ENCODE data around the gene DTL. TPM values are rescaled to one million over a fixed set of nuclear protein-coding genes. Genes with fewer than 3 reads are reported as not detected.

Gene DTL
- polyA plus RNA-seq, 1 of the 3 experiments (the other 2 are of a cell fraction) = 9.3 TPM

GRCh38 chr1:212073490-212073889 lies 37.9 kb downstream of the DTL start:
- DNase-seq = no peak
- H3K79me2 ChIP-seq (ENCODE audit: insufficient read depth) = no peaks in the 10 kb centered on the region
- H3K36me3 ChIP-seq (replicated peaks in 1 of 2; ENCODE audit: control insufficient read depth in 1 of 2, insufficient read depth in 2 of 2, low read length in 1 of 2) = peaks cover 16 to 70% of the 10 kb centered on the region in 2 experiments
- no peaks in the 10 kb centered on the region for H3K9me3 ChIP-seq
- H3K9me2 ChIP-seq = no peaks in the 10 kb centered on the region
- H3K4me1 ChIP-seq (ENCODE audit: control insufficient read depth in 1 of 2, insufficient read depth in 2 of 2, low read depth in 1 of 2, low read length in 1 of 2) = no peaks in the 10 kb centered on the region; a peak in 1 of 4 replicates
- peaks cover 6% of the 10 kb centered on the region for H3F3A ChIP-seq (replicated peaks; ENCODE audit: insufficient read depth)
- POLR2A ChIA-PET = no interaction called here
- H4K20me1 ChIP-seq (ENCODE audit: insufficient read depth) = no peaks in the 10 kb centered on the region
- CTCF ChIA-PET = interaction anchor here (1.4 to 5.7 kb wide), 5 partner anchors 11 to 382 kb away, joined by 5 to 187 read pairs (median 42); partner anchors contain the start of genes DTL and INTS7
- H3K4me2 ChIP-seq = no peak overlapping the region
- no peaks in the 10 kb centered on the region for H3K27me3 ChIP-seq (ENCODE audit: insufficient read depth)
- TF ChIP-seq TAF1 (IDR thresholded peaks at IDR 0.05; ENCODE audit: borderline replicate concordance, low read depth, low read length) (no peak), CTCF (IDR thresholded peaks at IDR 0.05) (peak; percentile 24)
- H3K4me3 ChIP-seq (ENCODE audit: low read depth in 2 of 2, low read length in 1 of 2) = no peak overlapping the region
- H3K27ac ChIP-seq (ENCODE audit: low read depth in 2 of 2, low read length in 1 of 2) = no peak overlapping the region
- no peak overlapping the region for H2AFZ ChIP-seq (ENCODE audit: low read depth)
- H3K9ac ChIP-seq = no peak overlapping the region
- WGBS (ENCODE audit: low lambda C conversion rate) = 98% methylated on average over 1 of the region's 1 CpG

- H4K20me1 ChIP-seq (ENCODE audit: insufficient read depth) = no peaks in the 10 kb centered on the region
- TF ChIP-seq ELF1 (IDR thresholded peaks at IDR 0.05) (no peak), GABPA (IDR thresholded peaks at IDR 0.05; ENCODE audit: low read depth) (no peak), NFIC (IDR thresholded peaks at IDR 0.05; ENCODE audit: borderline replicate concordance) (no peak), RXRA (IDR thresholded peaks at IDR 0.05; ENCODE audit: borderline replicate concordance, low read depth) (no peak), SMC3 (IDR thresholded peaks at IDR 0.05; ENCODE audit: low read depth, low read length) (no peak), GATA2 (CRISPR knock-in tag; IDR thresholded peaks at IDR 0.05) (no peak), EP300 (IDR thresholded peaks at IDR 0.05; ENCODE audit: borderline replicate concordance in 1 of 2, low read depth in 1 of 2, low read length in 1 of 2) (no peak), RCOR1 (IDR thresholded peaks at IDR 0.05; ENCODE audit: low read length) (no peak)
- POLR2A ChIA-PET = no interaction called here
- no peak overlapping the region for H2AFZ ChIP-seq (ENCODE audit: low read depth)
- H3K36me3 ChIP-seq (replicated peaks in 1 of 2; ENCODE audit: control insufficient read depth in 1 of 2, insufficient read depth in 2 of 2, low read length in 1 of 2) = peaks cover 19 to 75% of the 10 kb centered on the region in 2 experiments
- no peak overlapping the region for H3K9ac ChIP-seq
- H3K9me2 ChIP-seq = no peaks in the 10 kb centered on the region
- WGBS (ENCODE audit: low lambda C conversion rate) = 96% methylated on average over 3 of the region's 3 CpGs
- H3K9me3 ChIP-seq = no peaks in the 10 kb centered on the region
- no peak for DNase-seq
- CTCF ChIA-PET = interaction anchor here (1.1 to 1.8 kb wide), 2 partner anchors 294 to 381 kb away, joined by 3 to 5 read pairs; no protein-coding TSS in a partner anchor
- no peaks in the 10 kb centered on the region for H3K27me3 ChIP-seq (ENCODE audit: insufficient read depth)
- no peaks in the 10 kb centered on the region for H3F3A ChIP-seq (replicated peaks; ENCODE audit: insufficient read depth)
- no peak overlapping the region for H3K4me2 ChIP-seq
- no peaks in the 10 kb centered on the region; a peak in 1 of 4 replicates for H3K4me1 ChIP-seq (ENCODE audit: control insufficient read depth in 1 of 2, insufficient read depth in 2 of 2, low read depth in 1 of 2, low read length in 1 of 2)
- H3K79me2 ChIP-seq (ENCODE audit: insufficient read depth) = no peaks in the 10 kb centered on the region
- H3K27ac ChIP-seq (ENCODE audit: low read depth in 2 of 2, low read length in 1 of 2) = no peak overlapping the region
- H3K4me3 ChIP-seq (ENCODE audit: low read depth in 2 of 2, low read length in 1 of 2) = no peak overlapping the region
These were observed 38.8 kb downstream of the DTL start for GRCh38 chr1:212074313-212074712.

GRCh38 chr1:212074856-212075255 lies 39.3 kb downstream of the DTL start:
- Histone ChIP-seq H3K4me1 (ENCODE audit: control insufficient read depth in 1 of 2, insufficient read depth in 2 of 2, low read depth in 1 of 2, low read length in 1 of 2) (no peaks in the 10 kb centered on the region; a peak in 1 of 4 replicates), H3K9me2 (no peaks in the 10 kb centered on the region), H3K4me3 (ENCODE audit: low read depth in 2 of 2, low read length in 1 of 2) (no peak overlapping the region), H3K4me2 (no peak overlapping the region), H3K9ac (no peak overlapping the region), H2AFZ (ENCODE audit: low read depth) (no peak overlapping the region), H3K79me2 (ENCODE audit: insufficient read depth) (no peaks in the 10 kb centered on the region), H3K27ac (ENCODE audit: low read depth in 2 of 2, low read length in 1 of 2) (no peak overlapping the region), H3K36me3 (replicated peaks in 1 of 2; ENCODE audit: control insufficient read depth in 1 of 2, insufficient read depth in 2 of 2, low read length in 1 of 2) (peaks cover 21 to 80% of the 10 kb centered on the region in 2 experiments), H3K27me3 (ENCODE audit: insufficient read depth) (no peaks in the 10 kb centered on the region), H3F3A (replicated peaks; ENCODE audit: insufficient read depth) (no peaks in the 10 kb centered on the region), H3K9me3 (no peaks in the 10 kb centered on the region), H4K20me1 (ENCODE audit: insufficient read depth) (no peaks in the 10 kb centered on the region)
- WGBS (ENCODE audit: low lambda C conversion rate) = 94% methylated on average over 3 of the region's 3 CpGs
- POLR2A ChIA-PET = no interaction called here
- TF ChIP-seq REST (IDR thresholded peaks at IDR 0.05; ENCODE audit: low read depth, low read length) = no peak
- no peak for TF ChIP-seq RXRA (IDR thresholded peaks at IDR 0.05; ENCODE audit: borderline replicate concordance, low read depth)
- no peak for TF ChIP-seq PBX3 (IDR thresholded peaks at IDR 0.05)
- no peak for TF ChIP-seq JUND (IDR thresholded peaks at IDR 0.05)
- TF ChIP-seq FOXM1 (IDR thresholded peaks at IDR 0.05; ENCODE audit: low read depth) = no peak
- DNase-seq = no peak
- CTCF ChIA-PET = interaction anchor here (1.1 to 1.8 kb wide), 2 partner anchors 294 to 381 kb away, joined by 3 to 5 read pairs; no protein-coding TSS in a partner anchor

Measured in SK-N-SH (cell line).